HCT116 (cell line): ENCODE data around the gene PRKCA. TPM values are rescaled to one million over a fixed set of nuclear protein-coding genes. Genes with fewer than 3 reads are reported as not detected.

Experiments
- ATAC-seq: fragments of 200-7000 bp; cut with Tn5 transposase; 2 replicates; pipeline ENCODE4 v1.9.1; 2020; ENCODE audit warnings: mild to moderate bottlenecking, moderate library complexity
- BruUV-seq: library from RNA; stranded (reverse); fragments of 400-500 nt; replicated peaks from 2 replicates; lab custom pipeline; 2021; lab: Mats Ljungman, UMichigan
- CTCF ChIA-PET: fragments of 300-600 bp; sonication (Branson Sonifier 250); formaldehyde crosslinking; loops from one replicate; lab custom pipeline; 2021; ENCODE audit warnings: antibody characterized with exemption; lab: Charles Lee
- POLR2A ChIA-PET: fragments of 300-600, 350-600 bp; sonication (Branson Sonifier 250); formaldehyde crosslinking; loops from one replicate; lab custom pipeline; 2021; ENCODE audit warnings: antibody characterized with exemption; lab: Charles Lee
- RAD21 ChIA-PET, 2 experiments: fragments of 300-600 bp; sonication (Branson Sonifier 250); formaldehyde crosslinking; loops; one replicate each; lab custom pipeline; 2023; ENCODE audit warnings: low total read pairs in 2 of 2; ENCODE audit not compliant: uncharacterized antibody in 2 of 2, unreplicated experiment in 2 of 2, low non-redundant PET in 1 of 2; lab: Charles Lee
- DNase-seq: peaks from one replicate; pipeline ENCODE4 v3.0.0-alpha.2; 2010; ENCODE audit warnings: low read depth, low spot score
- H2AFZ ChIP-seq: fragments of 200-600 bp; shearing (Covaris generic), sonication (generic); 2 replicates; pipeline ENCODE4 v1.6.1; 2017; ENCODE audit warnings: low read depth, mixed run types, mixed read lengths, antibody characterized with exemption, low read length; ENCODE audit not compliant: poor library complexity, severe bottlenecking
- H3K27ac ChIP-seq: 2 replicates; pipeline ENCODE4 v1.5.1; 2012; ENCODE audit warnings: low read depth, low read length
- H3K27me3 ChIP-seq: fragments of 200-600 bp; sonication (generic); 2 replicates; pipeline ENCODE4 v1.6.1; 2016; ENCODE audit warnings: mixed run types, low read length, mixed read lengths; ENCODE audit not compliant: insufficient read depth
- H3K36me3 ChIP-seq, 2 experiments: fragments of 200-500 bp in 1 of 2; fragments of 200-600 bp in 1 of 2; sonication (Bioruptor generic) in 1 of 2; sonication (generic) in 1 of 2; 2 replicates each; pipeline versions ENCODE4 v1.5.1 to v1.6.1; 2014 to 2016; ENCODE audit warnings: low read length in 2 of 2, inconsistent platforms in 1 of 2, mixed read lengths in 1 of 2, mixed run types in 1 of 2; ENCODE audit not compliant: insufficient read depth in 2 of 2, control insufficient read depth in 1 of 2
- H3K4me1 ChIP-seq, 2 experiments: fragments of 200-600 bp in 1 of 2; sonication (generic) in 1 of 2; 2 replicates each; pipeline versions ENCODE4 v1.5.1 to v1.6.1; 2012 to 2017; ENCODE audit warnings: low read length in 2 of 2, inconsistent platforms in 1 of 2, mild to moderate bottlenecking in 1 of 2, mixed read lengths in 1 of 2, mixed run types in 1 of 2, moderate library complexity in 1 of 2; ENCODE audit not compliant: insufficient read depth in 2 of 2, control insufficient read depth in 1 of 2
- H3K4me2 ChIP-seq: fragments of 200-600 bp; sonication (generic); 2 replicates; pipeline ENCODE4 v1.6.1; 2017; ENCODE audit warnings: mixed run types, low read length, mixed read lengths
- H3K4me3 ChIP-seq, 2 experiments: fragments of 200-600 bp in 1 of 2; sonication (generic) in 1 of 2; replicated peaks in 1 of 2; 2 replicates each; pipeline ENCODE4 v1.5.1; 2011 to 2016; ENCODE audit warnings: low read length in 2 of 2, control low read depth in 1 of 2, low read depth in 1 of 2, mild to moderate bottlenecking in 1 of 2, mixed read lengths in 1 of 2, mixed run types in 1 of 2
- H3K79me2 ChIP-seq: fragments of 200-600 bp; sonication (generic); 2 replicates; pipeline ENCODE4 v1.6.1; 2017; ENCODE audit warnings: mild to moderate bottlenecking, mixed run types, low read length, moderate library complexity, mixed read lengths; ENCODE audit not compliant: insufficient read depth
- H3K9ac ChIP-seq: fragments of 200-600 bp; sonication (generic); 2 replicates; pipeline ENCODE4 v1.6.1; 2016; ENCODE audit warnings: low read length, mixed read lengths
- H3K9me2 ChIP-seq: fragments of 200-600 bp; sonication (generic), shearing (Covaris generic); 2 replicates; pipeline ENCODE4 v1.6.1; 2017; ENCODE audit warnings: mixed run types, mild to moderate bottlenecking, moderate library complexity; ENCODE audit not compliant: insufficient read depth
- H3K9me3 ChIP-seq, 2 experiments: fragments of 200-500 bp in 1 of 2; fragments of 200-600 bp in 1 of 2; sonication (Bioruptor generic) in 1 of 2; sonication (generic) in 1 of 2; 2 replicates each; pipeline ENCODE4 v1.6.1; 2014 to 2017; ENCODE audit warnings: low read length in 2 of 2, mixed read lengths in 2 of 2, inconsistent platforms in 1 of 2, low read depth in 1 of 2, mild to moderate bottlenecking in 1 of 2, mixed run types in 1 of 2, moderate library complexity in 1 of 2; ENCODE audit not compliant: control insufficient read depth in 1 of 2, insufficient read depth in 1 of 2
- H4K20me1 ChIP-seq: fragments of 200-600 bp; sonication (generic), shearing (Covaris generic); 2 replicates; pipeline ENCODE4 v1.6.1; 2017; ENCODE audit warnings: mixed run types, mild to moderate bottlenecking, moderate library complexity; ENCODE audit not compliant: insufficient read depth
- ATF3 ChIP-seq: IDR thresholded peaks from 2 replicates; pipeline ENCODE4 v1.6.1; 2012
- CBX3 ChIP-seq: IDR thresholded peaks from 2 replicates; pipeline ENCODE4 v1.6.1; 2012; ENCODE audit warnings: low read depth
- CTCF ChIP-seq, 3 experiments: fragments of 200-600 bp in 1 of 3; sonication (generic) in 1 of 3; IDR thresholded peaks in 2 of 3; conservative IDR thresholded peaks in 1 of 3; 2 replicates each; pipeline ENCODE4 v1.5.1; 2012 to 2017; ENCODE audit warnings: low read depth in 2 of 3, low read length in 2 of 3, antibody characterized with exemption in 1 of 3, borderline replicate concordance in 1 of 3, control low read depth in 1 of 3, mild to moderate bottlenecking in 1 of 3, mixed read lengths in 1 of 3, mixed run types in 1 of 3, moderate library complexity in 1 of 3; ENCODE audit not compliant: insufficient read depth in 1 of 3
- ELF1 ChIP-seq: IDR thresholded peaks from 2 replicates; pipeline ENCODE4 v1.6.1; 2012; ENCODE audit warnings: low read depth, borderline replicate concordance
- EZH2phosphoT487 ChIP-seq: fragments of 200-600 bp; IDR thresholded peaks from 2 replicates; pipeline ENCODE4 v1.6.1; 2018; ENCODE audit warnings: antibody characterized with exemption, borderline replicate concordance
- FOSL1 ChIP-seq: IDR thresholded peaks from 2 replicates; pipeline ENCODE4 v1.6.1; 2012; ENCODE audit warnings: low read depth
- JUND ChIP-seq: IDR thresholded peaks from 2 replicates; pipeline ENCODE4 v1.6.1; 2012
- MAX ChIP-seq: IDR thresholded peaks from 2 replicates; pipeline ENCODE4 v1.6.1; 2012
- POLR2A ChIP-seq: IDR thresholded peaks from 2 replicates; pipeline ENCODE4 v1.7.0; 2011; ENCODE audit warnings: borderline replicate concordance; ENCODE audit not compliant: insufficient read depth, insufficient read length; ENCODE audit errors: extremely low read depth
- POLR2AphosphoS5 ChIP-seq: IDR thresholded peaks from 2 replicates; pipeline ENCODE4 v1.6.1; 2011; ENCODE audit warnings: mild to moderate bottlenecking, low read depth, low read length, moderate library complexity
- RAD21 ChIP-seq: IDR thresholded peaks from 2 replicates; pipeline ENCODE4 v1.6.1; 2012; ENCODE audit warnings: low read depth, mild to moderate bottlenecking
- SIN3A ChIP-seq: IDR thresholded peaks from 2 replicates; pipeline ENCODE4 v1.6.1; 2012; ENCODE audit warnings: low read depth
- SP1 ChIP-seq: IDR thresholded peaks from 2 replicates; pipeline ENCODE4 v1.6.1; 2012; ENCODE audit warnings: low read depth
- TCF7L2 ChIP-seq: IDR thresholded peaks from 2 replicates; pipeline ENCODE4 v1.7.0; 2011; ENCODE audit warnings: borderline replicate concordance, inconsistent platforms; ENCODE audit not compliant: insufficient read depth, insufficient read length; ENCODE audit errors: extremely low read depth
- ZBTB33 ChIP-seq: IDR thresholded peaks from 2 replicates; pipeline ENCODE4 v1.6.1; 2011; ENCODE audit warnings: mild to moderate bottlenecking, low read length, moderate library complexity; ENCODE audit not compliant: insufficient replicate concordance; ENCODE audit errors: extremely low read depth
- ZFX ChIP-seq: fragments of 450-650 bp; IDR thresholded peaks from 2 replicates; pipeline ENCODE4 v1.6.1; 2017
- intact Hi-C: fragments of 100-400 bp; cut with micrococcal nuclease; formaldehyde crosslinking; loops from 2 replicates; pipeline ENCODE4 v1.10.0; 2022
- total RNA-seq: library from RNA; stranded (reverse); gene quantifications from one replicate; pipeline ENCODE4 v1.2.1, GENCODE V29; 2021; ENCODE audit not compliant: unreplicated experiment

The PRKCA gene
- total RNA-seq, 1 experiment from 2014 or later, result 18.8 TPM

GRCh38 chr17:66367107-66367506 is 64.7 kb downstream of the PRKCA start:
- CTCF ChIA-PET, result no interaction called here
- ATAC-seq (no peak), DNase-seq (no peak)
- no peak overlapping the region for H3K27ac ChIP-seq
- no peak for TF ChIP-seq POLR2AphosphoS5
- no peak for TF ChIP-seq RAD21
- no peak for TF ChIP-seq CBX3
- no peak for TF ChIP-seq POLR2A
- TF ChIP-seq MAX, result no peak
- no peak for TF ChIP-seq ATF3
- no peak for TF ChIP-seq EZH2phosphoT487
- TF ChIP-seq TCF7L2, result no peak
- TF ChIP-seq SP1, result no peak
- no peak for TF ChIP-seq SIN3A
- no peak for TF ChIP-seq ZBTB33
- no peak for TF ChIP-seq ZFX
- TF ChIP-seq FOSL1, result no peak
- no peak for TF ChIP-seq JUND
- no peak for TF ChIP-seq CTCF (IDR thresholded peaks at IDR 0.05 in 2 of 3, conservative IDR thresholded peaks at IDR 0.05 in 1 of 3; ENCODE audit: borderline replicate concordance in 1 of 3, insufficient read depth in 1 of 3, low read depth in 2 of 3, low read length in 2 of 3)
- TF ChIP-seq ELF1, result no peak
- BruUV-seq, result no TSS peak
- no peaks in the 10 kb centered on the region for H3K9me3 ChIP-seq
- no peaks in the 10 kb centered on the region for H3K79me2 ChIP-seq
- no peaks in the 10 kb centered on the region for H4K20me1 ChIP-seq
- RAD21 ChIA-PET, result no interaction called here
- H3K9me2 ChIP-seq, result no peaks in the 10 kb centered on the region
- no peak overlapping the region for H2AFZ ChIP-seq
- no peaks in the 10 kb centered on the region for H3K27me3 ChIP-seq
- intact Hi-C loops, result no loop called here
- H3K4me1 ChIP-seq, result no peaks in the 10 kb centered on the region
- H3K4me3 ChIP-seq, result no peak overlapping the region
- H3K4me2 ChIP-seq, result no peak overlapping the region
- POLR2A ChIA-PET, result no interaction called here
- no peak overlapping the region for H3K9ac ChIP-seq
- H3K36me3 ChIP-seq, result no peaks in the 10 kb centered on the region
